NCI-H146 (cell line): ENCODE data around the gene DENND2C.

Source experiments
- DNase-seq: peaks from one replicate; lab custom pipeline; 2025; lab: John Stamatoyannopoulos, UW

Gene DENND2C

DNA sequence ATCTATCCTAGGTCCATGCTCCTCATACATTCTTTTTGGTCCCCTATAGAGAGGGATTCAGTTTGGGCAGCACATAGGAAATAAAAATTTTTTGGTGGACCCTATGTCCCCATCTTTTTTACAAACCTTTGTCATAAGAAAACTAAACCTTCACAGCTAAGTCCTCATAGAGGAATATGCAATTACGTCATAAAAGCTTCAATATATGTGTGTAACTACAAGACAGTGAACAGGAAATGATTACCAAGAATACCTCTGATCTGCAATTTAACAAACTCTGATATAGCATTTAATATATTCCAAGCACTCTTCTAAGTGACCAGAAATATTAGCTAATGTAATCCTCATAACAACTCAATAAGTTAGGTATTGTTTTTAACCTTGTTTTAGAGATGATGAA, 6.3 kb upstream of the DENND2C start:
- no peak for DNase-seq

DNA sequence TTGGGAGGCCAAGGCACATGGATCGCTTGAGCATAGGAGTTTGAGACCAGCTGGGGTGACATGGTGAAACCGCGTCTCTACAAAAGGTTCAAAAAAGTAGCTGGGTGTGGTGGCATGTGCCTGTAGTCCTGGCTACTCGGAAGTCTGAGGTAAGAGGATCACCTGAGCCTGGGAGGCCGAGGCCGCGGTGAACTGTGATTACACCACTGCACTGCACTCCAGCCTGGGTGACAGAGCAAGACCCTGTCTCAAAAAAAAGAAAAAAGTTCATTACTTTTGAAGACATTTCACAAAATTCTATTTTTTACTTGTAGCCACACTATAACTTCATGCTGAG, 2.1 kb upstream of the DENND2C start:
- no peak for DNase-seq

DNA sequence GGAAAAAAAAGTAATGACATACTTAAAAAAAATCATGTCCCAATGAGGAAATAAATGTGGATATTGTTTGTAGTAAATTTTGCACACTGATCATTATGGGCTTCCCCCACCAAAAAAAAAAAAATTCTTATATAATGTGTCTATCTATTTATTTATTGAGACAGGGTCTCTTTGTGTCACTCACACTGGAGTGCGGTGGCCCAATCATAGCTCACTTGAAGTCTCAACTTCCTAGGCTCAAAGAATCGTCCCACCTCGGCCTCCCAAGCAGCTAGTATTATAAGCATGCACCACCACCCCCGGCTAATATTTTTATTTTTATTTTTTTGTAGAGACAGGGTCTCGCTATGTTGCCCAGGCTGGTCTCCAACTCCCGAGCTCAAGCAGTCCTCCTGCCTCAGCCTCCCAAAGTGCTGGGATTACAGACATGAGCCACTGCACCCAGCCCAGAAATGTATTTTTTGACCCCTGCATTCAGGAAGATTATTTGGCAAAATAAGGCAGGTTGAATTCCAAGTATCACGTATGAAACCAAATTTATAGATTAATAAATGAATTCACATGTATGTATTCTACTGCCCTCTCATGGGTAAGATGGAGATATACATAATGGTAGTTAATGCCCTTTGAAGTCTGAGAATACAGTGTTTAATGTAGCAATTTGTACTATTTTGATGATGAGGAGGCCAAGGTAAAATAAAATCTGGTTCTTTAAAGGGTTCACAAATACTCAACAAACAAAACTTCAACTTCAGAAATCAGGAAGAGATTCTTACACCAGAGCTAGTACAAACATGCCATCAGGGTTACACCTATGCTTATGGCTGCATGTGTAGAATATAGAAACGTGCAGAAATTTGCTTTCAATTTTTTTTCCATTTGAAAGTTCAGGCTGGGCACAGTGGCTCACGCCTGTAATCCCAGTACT, 1.4 kb upstream of the DENND2C start:
- no peak for DNase-seq

DNA sequence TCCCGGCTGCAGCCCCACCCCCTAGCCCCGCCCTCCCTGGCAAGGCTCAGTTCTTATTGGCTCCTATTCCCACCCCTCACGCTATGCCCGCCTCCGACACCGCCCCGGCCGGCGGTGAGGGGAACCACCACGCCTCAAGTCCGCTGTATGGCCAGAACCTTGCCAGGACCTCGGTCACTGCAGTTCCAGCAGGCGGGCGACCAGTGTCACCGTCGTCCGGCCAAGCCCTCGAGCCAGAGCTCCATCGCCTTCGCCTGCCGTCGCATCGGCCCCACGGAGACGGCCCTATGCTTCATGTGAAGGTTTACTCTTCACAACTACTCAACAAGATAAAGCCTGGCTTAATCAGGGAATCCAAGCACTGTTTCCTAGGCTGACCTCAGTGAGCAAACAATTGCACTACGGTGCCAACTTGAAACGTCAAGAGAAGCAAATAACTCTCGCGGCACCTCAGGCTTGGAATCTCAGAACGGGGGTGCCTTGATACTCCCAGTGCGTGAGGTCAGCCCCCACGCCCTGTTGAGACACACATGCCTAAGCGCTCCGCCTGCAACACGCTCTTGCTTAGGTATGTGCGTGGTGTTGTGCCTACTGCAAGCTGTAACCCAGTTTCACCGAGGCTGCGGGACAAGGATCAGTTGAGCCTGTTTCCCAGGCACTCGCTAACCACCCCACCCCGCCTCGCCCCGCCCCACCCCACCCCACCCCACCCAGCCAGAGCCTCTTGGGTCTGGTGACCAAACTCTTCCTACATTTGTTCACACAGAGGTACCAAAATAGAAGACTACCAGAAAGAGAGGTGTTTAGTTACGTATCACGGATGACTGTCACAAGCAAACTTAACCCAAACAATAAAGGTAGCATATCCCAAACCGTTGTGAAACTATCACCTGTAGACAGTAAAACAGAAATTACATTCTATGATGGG, 498 bp upstream of the DENND2C start:
- DNase-seq: peak; percentile 72

DNA sequence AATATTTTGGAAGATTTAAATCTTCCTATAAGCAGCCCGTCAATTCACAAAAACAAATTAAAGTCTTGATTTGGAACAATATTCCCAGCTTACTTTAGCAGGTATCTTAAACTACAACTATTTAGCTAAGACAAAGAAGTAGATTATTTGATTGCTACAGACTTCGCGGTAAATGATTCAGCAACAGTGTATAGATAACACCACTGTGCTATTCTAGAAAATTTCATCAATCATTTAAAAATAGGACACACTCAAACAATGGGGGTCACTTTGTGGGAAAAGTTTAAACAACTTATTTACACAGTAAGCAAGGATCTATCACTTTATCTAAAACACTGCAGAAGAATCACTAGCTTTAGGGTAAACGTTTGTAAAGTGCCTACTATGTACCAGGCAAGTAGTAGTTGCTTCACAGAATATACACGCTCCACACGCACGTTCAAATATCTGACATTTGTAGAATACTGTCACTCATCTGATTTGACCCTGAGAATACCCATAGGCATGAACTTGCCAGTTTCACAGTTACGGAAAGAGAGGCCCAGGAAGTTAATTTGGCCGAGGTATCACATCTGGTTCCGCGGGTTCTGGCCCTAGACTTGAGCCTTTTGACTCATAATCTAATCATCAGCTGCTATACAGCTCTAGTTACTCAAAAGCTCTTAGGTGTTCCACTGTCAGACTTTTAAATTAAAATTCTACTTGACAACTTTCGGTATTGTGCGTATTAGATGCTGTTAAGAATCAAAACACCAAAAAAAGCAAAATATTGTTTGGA, 876 bp downstream of the DENND2C start:
- DNase-seq: no peak

DNA sequence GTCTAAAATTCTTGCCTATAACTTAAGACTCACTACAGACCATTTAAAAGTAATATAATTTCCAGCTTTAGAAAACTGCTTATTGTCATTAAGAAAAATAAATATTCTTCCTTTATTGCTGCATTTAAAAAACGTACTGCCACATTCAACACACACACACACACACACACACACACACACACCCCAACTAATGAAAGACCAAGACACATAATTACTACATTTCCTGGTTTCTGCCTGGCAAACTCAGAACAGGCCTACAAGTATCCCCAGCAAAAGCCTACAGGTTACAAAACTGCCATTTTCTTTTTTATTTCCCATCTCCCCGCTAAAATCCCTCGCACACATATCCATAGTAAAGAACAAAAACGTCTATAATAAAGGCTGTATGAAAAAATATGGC, 1.5 kb downstream of the DENND2C start:
- no peak for DNase-seq

DNA sequence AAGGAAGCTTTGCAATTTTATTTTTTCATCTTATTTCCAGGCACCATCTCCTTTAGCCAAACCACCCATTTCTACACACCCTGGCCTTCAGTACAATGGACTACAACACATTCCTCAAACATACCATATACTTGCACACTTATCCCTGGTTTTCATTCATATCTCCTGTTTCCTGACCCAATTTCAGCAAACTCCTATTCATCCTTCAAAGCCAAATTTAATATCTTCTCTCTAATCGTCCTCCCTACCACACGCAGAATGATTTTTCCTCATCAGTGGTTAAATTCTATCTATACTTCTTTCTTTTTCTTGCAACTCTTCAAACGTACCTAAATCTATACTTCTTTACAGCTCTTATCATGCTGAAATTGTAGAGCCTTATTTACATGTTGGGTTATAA, 2.9 kb downstream of the DENND2C start:
- no peak for DNase-seq

DNA sequence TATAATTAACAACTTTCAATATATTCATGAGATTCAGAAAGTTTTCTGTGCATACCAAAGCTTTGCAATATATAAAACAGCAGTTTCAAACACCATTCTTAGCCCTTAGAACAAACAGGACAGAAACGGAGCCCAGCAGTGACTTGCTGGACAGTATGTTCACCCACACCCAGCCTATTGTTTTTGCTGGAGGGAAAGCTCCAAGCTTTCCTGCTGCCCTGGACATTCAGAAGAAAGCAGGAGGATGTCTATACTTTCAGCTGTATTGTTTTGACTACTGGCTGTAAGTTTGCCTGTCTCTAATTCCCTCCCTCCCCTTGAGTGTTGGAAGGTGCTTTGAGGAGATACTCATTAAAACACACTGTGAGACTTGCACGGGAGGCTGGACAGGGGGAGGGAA, 9.6 kb downstream of the DENND2C start:
- no peak for DNase-seq

DNA sequence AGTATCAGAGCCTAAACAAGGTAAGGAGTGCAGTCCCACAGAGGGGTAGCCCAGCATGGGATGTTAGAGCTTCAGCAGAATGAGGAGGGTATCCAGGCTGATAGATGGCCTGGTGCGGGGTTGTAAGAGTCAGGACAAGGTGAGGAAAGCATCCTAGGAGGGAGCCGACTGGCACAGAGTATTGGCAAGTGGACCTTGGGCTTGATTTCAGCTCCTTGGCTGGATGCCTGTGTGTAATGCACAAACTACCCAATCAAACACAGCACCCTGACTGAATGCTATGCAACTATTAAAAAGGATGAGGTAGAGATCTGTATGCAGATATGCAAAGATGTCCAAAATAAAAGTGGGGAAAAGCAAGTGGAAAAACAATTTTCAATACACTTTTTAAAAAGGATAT, 18.0 kb downstream of the DENND2C start:
- DNase-seq: no peak

DNA sequence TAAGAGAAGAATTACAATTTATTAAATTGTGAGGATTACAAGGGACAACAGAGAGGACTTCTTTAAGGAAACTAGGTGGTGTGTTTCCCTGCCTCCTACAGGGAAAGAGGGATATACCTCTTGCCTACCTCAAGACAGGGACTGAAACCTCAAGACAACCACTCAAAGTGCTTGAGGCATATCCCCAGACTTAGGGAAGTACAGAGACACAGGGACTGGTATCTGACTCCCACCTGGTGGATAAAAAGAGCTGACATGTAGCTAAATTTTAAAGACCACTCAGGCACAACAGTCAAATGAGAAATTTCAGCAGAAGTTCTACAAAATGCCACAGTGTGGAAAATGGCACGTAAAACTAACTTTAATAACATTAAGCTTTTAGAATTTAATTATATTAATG, 21.3 kb downstream of the DENND2C start:
- DNase-seq: no peak

DNA sequence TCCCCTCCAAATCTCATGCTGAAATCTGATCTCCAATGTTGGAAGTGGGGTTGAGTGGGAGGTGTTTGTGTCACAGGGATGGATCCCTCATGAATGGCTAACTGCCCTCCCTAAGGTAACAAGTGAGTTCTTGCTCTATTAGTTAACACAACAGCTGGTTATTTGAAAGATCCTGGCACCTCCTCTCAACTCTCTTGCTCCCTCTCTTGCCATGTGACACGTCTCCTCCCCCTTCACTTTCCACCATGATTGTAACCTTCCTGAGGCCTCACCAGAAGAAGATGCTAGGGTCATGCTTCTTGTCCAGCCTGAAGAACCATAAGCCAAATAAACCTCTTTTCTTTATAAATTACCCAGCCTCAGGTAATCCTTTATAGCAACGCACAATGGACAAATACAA, 28.5 kb downstream of the DENND2C start:
- no peak for DNase-seq

DNA sequence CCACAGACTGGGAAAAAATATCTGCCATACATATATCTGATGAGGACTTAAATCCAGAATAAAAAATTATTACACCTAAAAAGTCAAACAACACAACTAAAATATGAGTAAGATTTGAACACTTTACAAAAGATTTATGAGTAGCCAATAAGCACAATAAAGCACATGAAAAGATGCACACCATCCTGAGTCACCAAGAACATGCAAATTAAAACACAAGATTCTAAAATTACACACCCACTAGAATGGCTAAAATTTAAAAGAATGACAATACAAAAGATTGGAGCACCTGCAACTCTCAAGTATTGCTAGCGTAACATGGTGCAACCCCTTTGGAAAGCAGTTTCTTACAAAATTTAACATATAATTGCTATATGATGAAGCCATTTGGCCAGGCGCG, 30.9 kb downstream of the DENND2C start:
- DNase-seq: no peak

DNA sequence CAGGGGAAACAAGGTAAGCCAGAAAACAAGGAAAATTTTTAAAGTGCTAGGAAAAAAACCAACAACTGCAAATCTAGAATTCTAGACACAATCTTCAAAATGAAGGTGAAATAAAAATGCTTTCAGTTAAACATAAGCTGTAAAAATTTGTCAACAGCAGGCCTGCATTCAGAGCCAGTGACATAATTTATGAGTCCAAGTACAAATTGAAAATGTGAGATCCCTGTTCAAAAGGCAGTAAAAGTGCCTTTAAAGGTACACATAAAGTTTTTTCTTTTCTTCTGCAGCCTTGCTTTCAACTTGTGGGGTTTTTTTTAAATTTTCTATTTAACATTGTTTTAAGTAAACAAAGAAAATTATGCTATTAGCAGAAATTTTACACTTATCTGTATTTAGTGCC, 37.4 kb downstream of the DENND2C start:
- no peak for DNase-seq

DNA sequence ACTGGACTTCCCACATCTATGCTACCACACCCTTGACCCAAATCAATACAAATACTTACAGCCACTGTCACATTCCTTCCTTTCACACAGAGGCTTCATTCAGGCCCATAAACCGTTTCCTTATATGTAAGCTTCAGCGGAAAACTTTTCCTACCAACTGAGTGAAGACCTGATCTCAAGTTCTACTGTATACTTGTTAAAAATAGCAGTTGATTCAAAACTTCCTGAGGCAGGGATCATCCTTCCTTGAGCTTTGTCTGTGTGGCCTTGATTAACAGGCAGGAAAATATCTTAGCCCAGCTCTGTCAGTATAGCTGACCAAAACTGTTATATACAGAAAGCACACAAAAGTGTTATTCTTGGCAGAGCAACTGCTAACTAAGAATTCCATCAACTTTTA, 42.7 kb downstream of the DENND2C start:
- DNase-seq: no peak

DNA sequence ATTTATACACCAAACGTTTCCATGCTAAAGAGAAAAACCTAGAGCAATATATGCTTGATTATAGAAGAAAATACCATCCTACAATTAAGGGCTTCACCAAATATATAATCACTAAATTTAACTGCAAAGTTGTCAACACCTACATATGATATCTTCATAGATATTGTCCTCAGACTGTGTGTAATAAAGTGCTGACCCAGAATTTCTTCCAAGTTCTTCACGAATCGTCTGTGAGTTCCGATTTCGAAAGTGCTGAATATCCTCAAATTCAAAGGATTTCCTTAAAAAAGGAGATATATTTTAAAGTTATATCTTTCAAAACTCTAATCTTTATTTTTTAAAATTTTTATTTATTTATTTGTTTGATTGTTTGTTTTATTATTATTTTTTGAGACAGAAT, 46.5 kb downstream of the DENND2C start:
- no peak for DNase-seq

DNA sequence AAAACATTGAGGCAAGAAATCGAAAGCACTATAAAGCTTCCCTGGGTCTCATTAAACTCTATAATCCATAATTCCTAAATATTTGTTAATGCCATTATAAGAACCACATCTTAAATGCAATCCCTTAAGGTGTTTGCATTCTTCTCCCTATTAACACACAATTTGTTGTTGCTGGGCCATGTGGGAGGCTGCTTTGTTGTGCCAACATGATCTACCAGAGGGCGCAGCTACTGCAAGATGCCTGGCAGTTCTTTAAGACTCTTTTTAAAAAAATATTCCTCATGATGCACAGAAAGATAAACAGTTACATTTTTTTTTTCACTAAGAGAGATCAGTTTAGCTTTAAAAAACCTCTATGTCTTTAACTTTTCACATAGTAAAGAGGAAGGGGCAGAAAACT, 49.4 kb downstream of the DENND2C start:
- no peak for DNase-seq

DNA sequence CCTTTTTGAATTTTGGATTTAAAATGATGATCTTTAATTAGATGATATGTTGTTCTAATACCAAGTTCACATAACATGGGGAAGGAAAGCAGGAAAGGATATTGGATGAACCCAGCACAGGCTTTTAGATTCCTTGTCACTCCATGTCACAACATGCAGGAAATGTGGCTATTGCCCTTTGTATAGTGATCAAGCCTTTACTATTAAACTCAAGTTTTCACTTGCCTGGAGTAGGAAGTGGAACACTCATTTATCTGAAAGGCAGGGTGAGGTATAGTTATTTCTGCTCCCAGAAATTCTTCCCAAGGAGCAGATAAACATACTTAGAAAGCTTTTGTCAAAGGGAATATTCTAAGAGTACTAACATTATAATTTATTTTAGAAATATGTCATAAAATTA, 51.2 kb downstream of the DENND2C start:
- DNase-seq: no peak

DNA sequence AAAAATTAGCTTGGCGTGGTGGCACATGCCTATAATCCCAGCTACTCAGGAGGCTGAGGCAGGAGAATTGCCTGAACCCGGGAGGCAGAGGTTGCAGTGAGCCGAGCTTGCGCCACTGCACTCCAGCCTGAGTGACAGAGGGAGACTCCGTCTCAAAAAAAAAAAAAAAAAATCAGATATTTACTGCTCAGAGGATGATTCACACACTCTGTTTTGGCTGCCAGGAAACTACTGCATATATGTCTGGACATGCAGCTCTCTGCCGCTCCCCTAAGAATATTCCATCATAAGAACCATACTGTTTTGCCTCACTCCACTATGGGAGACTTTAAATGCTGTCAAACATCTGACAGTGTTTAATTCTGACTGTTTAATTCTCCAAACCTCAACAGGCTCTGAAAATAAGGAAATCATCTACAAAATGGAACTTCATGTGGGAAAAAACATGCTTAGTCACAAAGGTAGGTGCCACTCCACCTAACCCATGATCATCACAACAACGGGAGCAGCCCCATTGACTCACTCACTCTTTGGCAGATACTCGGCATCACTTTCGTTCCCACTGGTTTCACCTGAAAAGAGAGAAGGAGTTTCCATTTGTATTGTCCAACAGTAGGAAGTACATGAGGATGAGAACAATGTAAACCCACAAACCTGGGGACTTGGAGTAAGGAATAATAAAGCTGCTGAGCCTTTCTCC, 59.2 kb downstream of the DENND2C start:
- DNase-seq: no peak

DNA sequence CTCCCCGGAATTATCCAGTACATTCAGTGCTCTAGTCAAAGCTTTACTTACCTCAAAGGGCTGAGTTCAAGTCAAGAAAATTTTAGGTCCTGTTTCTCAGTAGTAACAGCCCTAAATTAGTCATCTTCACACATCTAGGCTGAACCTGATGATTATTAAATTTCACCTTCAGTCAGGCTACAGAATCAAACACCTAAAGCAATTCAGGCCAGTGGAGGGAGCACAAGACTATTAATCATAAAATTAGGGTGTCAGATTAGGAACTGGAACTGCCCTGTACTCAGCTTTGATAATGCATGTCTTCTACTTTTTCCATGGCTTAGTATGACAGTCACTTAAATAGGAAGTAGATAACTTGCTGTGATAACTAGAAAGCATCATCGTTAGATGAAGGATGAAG, 60.0 kb downstream of the DENND2C start:
- no peak for DNase-seq

DNA sequence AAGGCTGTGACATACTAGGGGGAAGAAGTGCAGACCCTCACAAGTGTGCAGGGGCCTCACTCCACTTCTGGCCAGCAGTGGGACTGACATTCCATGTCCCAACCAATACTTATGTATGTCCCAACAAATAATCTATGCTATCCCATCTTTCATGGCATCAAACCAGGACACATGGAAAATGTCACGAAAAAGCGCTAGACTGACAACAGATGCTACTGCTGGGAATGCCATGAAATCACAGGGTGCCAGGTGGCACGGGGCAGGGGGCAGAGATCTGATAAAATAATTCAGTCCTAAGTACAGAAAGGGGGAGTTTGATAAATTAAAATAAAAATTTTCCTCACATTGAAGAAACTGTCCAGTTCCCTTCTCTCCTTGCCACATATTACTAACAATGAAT, 60.8 kb downstream of the DENND2C start:
- DNase-seq: no peak

DNA sequence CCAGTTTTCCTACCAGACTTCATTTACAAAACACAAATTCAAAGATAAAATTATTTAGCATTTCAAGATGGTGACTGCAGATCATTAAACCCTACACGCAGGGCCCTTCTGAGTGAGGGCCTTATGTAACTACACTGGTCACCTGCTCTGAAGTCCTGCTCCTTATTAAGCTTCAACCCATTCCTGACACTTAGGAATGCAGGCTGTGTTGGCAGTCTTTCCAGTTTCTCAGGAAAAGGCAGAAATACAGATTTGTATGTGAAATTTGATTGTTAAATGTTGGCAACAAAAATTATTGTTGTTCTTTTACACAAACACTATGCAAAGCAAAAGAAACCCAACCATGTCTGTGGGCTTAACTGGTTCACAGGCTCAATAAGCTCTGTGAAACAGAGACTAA, 62.6 kb downstream of the DENND2C start:
- DNase-seq: no peak

DNA sequence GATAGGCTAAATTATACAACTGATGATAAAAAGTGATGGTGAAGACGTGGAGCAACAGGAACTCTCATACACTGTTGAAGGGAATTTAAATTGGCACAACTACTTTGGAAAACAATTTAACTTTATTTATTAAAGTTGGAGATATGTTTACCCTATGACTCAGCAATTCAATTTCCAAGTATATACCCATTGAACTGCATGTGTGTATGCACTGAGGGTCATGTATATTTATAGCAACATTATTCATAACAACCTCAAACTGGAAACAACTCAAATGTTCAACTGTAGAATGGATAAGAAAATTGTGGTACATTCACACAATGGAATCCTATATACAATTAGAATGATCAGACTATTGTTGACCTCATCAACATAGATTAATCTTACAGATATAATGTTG, 71.9 kb downstream of the DENND2C start:
- no peak for DNase-seq
